HepG2 (cell line): ENCODE measurements around the gene JAG1. TPM values are rescaled to one million over a fixed set of nuclear protein-coding genes. Genes with fewer than 3 reads are reported as not detected.

Experiments used
- CEBPG ChIP-seq: IDR thresholded peaks from 2 replicates; pipeline ENCODE4 v1.6.1; 2016
- FLYWCH1 ChIP-seq: sonication (generic); formaldehyde crosslinking; IDR thresholded peaks from 2 replicates; pipeline ENCODE4 v1.8.1; 2023; ENCODE audit warnings: mild to moderate bottlenecking, missing genetic modification reagents
- FOXA3 ChIP-seq: IDR thresholded peaks from 2 replicates; pipeline ENCODE4 v1.6.1; 2016; ENCODE audit warnings: missing genetic modification reagents, missing compliant biosample characterization
- GABPA ChIP-seq, 2 experiments: IDR thresholded peaks; 2 replicates each; pipeline ENCODE4 v1.6.1; 2011 to 2016; ENCODE audit warnings: low read depth in 2 of 2, low read length in 1 of 2, missing biosample characterization in 1 of 2, missing genetic modification characterization in 1 of 2
- HDAC1 ChIP-seq: sonication (generic); formaldehyde crosslinking; IDR thresholded peaks from 2 replicates; pipeline ENCODE4 v1.5.1; 2020; ENCODE audit warnings: mild to moderate bottlenecking, missing genetic modification reagents
- KAT7 ChIP-seq: IDR thresholded peaks from 2 replicates; pipeline ENCODE4 v1.6.1; 2018; ENCODE audit warnings: borderline replicate concordance, missing compliant biosample characterization
- KDM5A ChIP-seq: fragments of 200-600 bp; sonication (generic); IDR thresholded peaks from 2 replicates; pipeline ENCODE4 v1.7.0; 2018; ENCODE audit warnings: antibody characterized with exemption, mild to moderate bottlenecking, low read length, borderline replicate concordance
- KDM5B ChIP-seq: sonication (generic); formaldehyde crosslinking; IDR thresholded peaks from 2 replicates; pipeline ENCODE4 v1.4.0; 2020; ENCODE audit warnings: missing genetic modification reagents, mild to moderate bottlenecking, borderline replicate concordance
- NR2F2 ChIP-seq: IDR thresholded peaks from 2 replicates; pipeline ENCODE4 v1.6.1; 2012; ENCODE audit warnings: low read depth, inconsistent platforms, borderline replicate concordance
- NR2F6 ChIP-seq, 2 experiments: IDR thresholded peaks; 2 replicates each; pipeline ENCODE4 v1.6.1; 2016; ENCODE audit warnings: antibody characterized with exemption in 1 of 2, mild to moderate bottlenecking in 1 of 2
- RFX5 ChIP-seq: IDR thresholded peaks from 2 replicates; pipeline ENCODE4 v1.6.1; 2011; ENCODE audit warnings: low read depth, low read length, improper control_type of control experiment
- SATB2 ChIP-seq: sonication (generic); formaldehyde crosslinking; IDR thresholded peaks from 2 replicates; pipeline ENCODE4 v1.5.0; 2020; ENCODE audit warnings: missing genetic modification reagents
- SP5 ChIP-seq: IDR thresholded peaks from 2 replicates; pipeline ENCODE4 v1.6.1; 2016; ENCODE audit warnings: low read depth, borderline replicate concordance
- TBP ChIP-seq: sonication (generic); formaldehyde crosslinking; IDR thresholded peaks from 2 replicates; pipeline ENCODE4 v1.5.0; 2020; ENCODE audit warnings: missing genetic modification reagents
- ZC3H13 ChIP-seq: sonication (generic); formaldehyde crosslinking; IDR thresholded peaks from 2 replicates; pipeline ENCODE4 v1.8.1; 2023; ENCODE audit warnings: mild to moderate bottlenecking, missing genetic modification reagents, moderate library complexity
- ZNF354B ChIP-seq: sonication (generic); formaldehyde crosslinking; IDR thresholded peaks from 2 replicates; pipeline ENCODE4 v1.8.0; 2022; ENCODE audit warnings: mild to moderate bottlenecking, missing genetic modification reagents
- ZNF44 ChIP-seq: sonication (generic); formaldehyde crosslinking; IDR thresholded peaks from 2 replicates; pipeline ENCODE4 v1.5.1; 2020; ENCODE audit warnings: mild to moderate bottlenecking, missing genetic modification reagents
- ZNF766 ChIP-seq: sonication (generic); formaldehyde crosslinking; IDR thresholded peaks from 2 replicates; pipeline ENCODE4 v1.5.0; 2020; ENCODE audit warnings: missing genetic modification reagents, borderline replicate concordance
- polyA plus RNA-seq, 8 experiments: library from polyadenylated mRNA; depleted of rRNA in 3 of 8; stranded (reverse) in 7 of 8; unstranded in 1 of 8; fragments of >200 nt; fragmentation: Illumina TruSeq in 4 of 8; extraction: Trizol in 4 of 8; gene quantifications; 2 replicates each; pipeline versions ENCODE4 v1.2.1 to v1.2.3, GENCODE V29; 2011 to 2016; ENCODE audit warnings: low read depth in 4 of 8, missing spikeins in 1 of 8, mixed read lengths in 1 of 8; ENCODE audit not compliant: insufficient read depth in 1 of 8
- total RNA-seq, 5 experiments: library from RNA; depleted of rRNA; stranded (reverse); fragments of >200 nt; fragmentation: Illumina TruSeq; extraction: Trizol; gene quantifications; 2 replicates each; pipeline ENCODE4 v1.2.3, GENCODE V29; 2016; ENCODE audit warnings: low read depth in 1 of 5
- TF ChIP-seq, protein P1 (sequence below): IDR thresholded peaks from 2 replicates; pipeline ENCODE4 v1.6.1; 2016; ENCODE audit warnings: missing compliant biosample characterization, missing genetic modification reagents, borderline replicate concordance
- TF ChIP-seq, protein P2 (sequence below): sonication (generic); formaldehyde crosslinking; IDR thresholded peaks from 2 replicates; pipeline ENCODE4 v1.5.0; 2020; ENCODE audit warnings: mild to moderate bottlenecking, missing genetic modification reagents
- TF ChIP-seq, protein P3 (sequence below): sonication (generic); formaldehyde crosslinking; IDR thresholded peaks from 2 replicates; pipeline ENCODE4; 2020; ENCODE audit warnings: missing genetic modification reagents, mild to moderate bottlenecking, borderline replicate concordance
- TF ChIP-seq, protein P4 (sequence below): IDR thresholded peaks from 2 replicates; pipeline ENCODE4 v1.6.1; 2016; ENCODE audit warnings: mild to moderate bottlenecking, missing biosample characterization, missing genetic modification reagents

The JAG1 gene
- total and polyA plus RNA-seq, 2 of the 13 experiments (the other 11 are each of a cell fraction or from before 2014, with no cell fraction given), result 47.1 to 56.3 TPM

DNA sequence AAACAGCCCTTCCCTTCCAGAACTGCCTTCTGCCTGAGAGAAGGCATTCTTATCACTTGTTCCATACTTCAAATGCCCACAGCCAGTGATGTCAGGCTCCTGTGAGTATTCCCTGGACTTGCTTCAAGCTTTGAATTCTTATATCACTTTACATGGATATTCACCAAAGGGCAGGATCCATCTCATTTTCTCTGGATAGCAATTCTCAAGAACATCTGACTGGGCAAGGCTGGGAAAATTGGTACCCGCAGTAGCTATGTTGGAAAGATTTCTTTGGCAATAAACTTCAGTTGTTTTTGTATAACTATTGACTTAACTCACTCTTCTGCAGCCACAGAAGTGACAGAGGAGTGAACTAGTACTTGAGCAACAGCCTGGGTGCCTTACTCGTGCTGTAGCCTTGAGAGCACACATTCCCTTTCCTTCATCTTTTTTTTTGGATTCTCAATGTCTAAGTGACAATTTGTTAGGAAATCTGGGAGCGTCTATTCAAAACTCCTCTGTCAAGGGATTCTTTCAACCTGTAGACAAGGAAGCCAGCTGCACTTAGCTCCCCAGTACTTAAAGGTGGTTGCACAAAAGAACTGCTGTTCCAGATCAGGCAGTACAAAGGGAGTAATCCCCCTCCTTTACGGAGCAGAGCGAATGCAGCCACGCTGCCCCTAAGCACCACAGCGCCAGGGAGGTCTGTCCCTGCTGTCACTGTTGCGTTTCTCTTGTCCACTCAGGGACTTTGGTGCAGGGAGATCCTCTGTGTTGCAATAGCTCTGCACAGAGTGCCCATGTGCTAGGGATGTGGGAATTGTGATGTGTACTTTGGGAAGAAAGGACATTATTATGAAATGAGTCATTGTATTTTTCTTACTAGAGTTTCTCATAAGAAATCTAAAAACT lies 69.6 kb downstream of the JAG1 start (continued):
- TF ChIP-seq, protein P1, sequence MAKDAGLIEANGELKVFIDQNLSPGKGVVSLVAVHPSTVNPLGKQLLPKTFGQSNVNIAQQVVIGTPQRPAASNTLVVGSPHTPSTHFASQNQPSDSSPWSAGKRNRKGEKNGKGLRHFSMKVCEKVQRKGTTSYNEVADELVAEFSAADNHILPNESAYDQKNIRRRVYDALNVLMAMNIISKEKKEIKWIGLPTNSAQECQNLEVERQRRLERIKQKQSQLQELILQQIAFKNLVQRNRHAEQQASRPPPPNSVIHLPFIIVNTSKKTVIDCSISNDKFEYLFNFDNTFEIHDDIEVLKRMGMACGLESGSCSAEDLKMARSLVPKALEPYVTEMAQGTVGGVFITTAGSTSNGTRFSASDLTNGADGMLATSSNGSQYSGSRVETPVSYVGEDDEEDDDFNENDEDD, result peak; percentile 72; the same call in 1 of the 2 replicates
- peak; percentile 77; the same call in 1 of the 2 replicates for TF ChIP-seq RFX5
- peak; percentile 35; the same call in 1 of the 2 replicates for TF ChIP-seq KDM5A
- no peak for TF ChIP-seq FLYWCH1 (CRISPR knock-in tag)
- TF ChIP-seq, protein P2, sequence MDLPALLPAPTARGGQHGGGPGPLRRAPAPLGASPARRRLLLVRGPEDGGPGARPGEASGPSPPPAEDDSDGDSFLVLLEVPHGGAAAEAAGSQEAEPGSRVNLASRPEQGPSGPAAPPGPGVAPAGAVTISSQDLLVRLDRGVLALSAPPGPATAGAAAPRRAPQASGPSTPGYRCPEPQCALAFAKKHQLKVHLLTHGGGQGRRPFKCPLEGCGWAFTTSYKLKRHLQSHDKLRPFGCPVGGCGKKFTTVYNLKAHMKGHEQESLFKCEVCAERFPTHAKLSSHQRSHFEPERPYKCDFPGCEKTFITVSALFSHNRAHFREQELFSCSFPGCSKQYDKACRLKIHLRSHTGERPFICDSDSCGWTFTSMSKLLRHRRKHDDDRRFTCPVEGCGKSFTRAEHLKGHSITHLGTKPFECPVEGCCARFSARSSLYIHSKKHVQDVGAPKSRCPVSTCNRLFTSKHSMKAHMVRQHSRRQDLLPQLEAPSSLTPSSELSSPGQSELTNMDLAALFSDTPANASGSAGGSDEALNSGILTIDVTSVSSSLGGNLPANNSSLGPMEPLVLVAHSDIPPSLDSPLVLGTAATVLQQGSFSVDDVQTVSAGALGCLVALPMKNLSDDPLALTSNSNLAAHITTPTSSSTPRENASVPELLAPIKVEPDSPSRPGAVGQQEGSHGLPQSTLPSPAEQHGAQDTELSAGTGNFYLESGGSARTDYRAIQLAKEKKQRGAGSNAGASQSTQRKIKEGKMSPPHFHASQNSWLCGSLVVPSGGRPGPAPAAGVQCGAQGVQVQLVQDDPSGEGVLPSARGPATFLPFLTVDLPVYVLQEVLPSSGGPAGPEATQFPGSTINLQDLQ (CRISPR knock-in tag), result no peak
- TF ChIP-seq TBP (CRISPR knock-in tag), result no peak
- TF ChIP-seq HDAC1 (CRISPR knock-in tag), result peak; percentile 97
- TF ChIP-seq KDM5B, result no peak; the same call in 1 of the 2 replicates
- 0 out of 2 replicates have a peak, but pooled peaks have one; percentile 68 for TF ChIP-seq ZNF766 (CRISPR knock-in tag)
- peak; percentile 100 for TF ChIP-seq CEBPG (CRISPR knock-in tag)
- TF ChIP-seq NR2F6 (IDR thresholded peaks at IDR 0.05), result peak; percentile 72
- peak; percentile 90 for TF ChIP-seq NR2F6 (CRISPR knock-in tag; IDR thresholded peaks at IDR 0.05)
- TF ChIP-seq KAT7 (CRISPR knock-in tag), result peak; percentile 94
- TF ChIP-seq SATB2 (CRISPR knock-in tag), result no peak
- TF ChIP-seq, protein P3, sequence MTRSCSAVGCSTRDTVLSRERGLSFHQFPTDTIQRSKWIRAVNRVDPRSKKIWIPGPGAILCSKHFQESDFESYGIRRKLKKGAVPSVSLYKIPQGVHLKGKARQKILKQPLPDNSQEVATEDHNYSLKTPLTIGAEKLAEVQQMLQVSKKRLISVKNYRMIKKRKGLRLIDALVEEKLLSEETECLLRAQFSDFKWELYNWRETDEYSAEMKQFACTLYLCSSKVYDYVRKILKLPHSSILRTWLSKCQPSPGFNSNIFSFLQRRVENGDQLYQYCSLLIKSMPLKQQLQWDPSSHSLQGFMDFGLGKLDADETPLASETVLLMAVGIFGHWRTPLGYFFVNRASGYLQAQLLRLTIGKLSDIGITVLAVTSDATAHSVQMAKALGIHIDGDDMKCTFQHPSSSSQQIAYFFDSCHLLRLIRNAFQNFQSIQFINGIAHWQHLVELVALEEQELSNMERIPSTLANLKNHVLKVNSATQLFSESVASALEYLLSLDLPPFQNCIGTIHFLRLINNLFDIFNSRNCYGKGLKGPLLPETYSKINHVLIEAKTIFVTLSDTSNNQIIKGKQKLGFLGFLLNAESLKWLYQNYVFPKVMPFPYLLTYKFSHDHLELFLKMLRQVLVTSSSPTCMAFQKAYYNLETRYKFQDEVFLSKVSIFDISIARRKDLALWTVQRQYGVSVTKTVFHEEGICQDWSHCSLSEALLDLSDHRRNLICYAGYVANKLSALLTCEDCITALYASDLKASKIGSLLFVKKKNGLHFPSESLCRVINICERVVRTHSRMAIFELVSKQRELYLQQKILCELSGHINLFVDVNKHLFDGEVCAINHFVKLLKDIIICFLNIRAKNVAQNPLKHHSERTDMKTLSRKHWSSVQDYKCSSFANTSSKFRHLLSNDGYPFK (CRISPR knock-in tag), result peak; percentile 33; the same call in 1 of the 2 replicates
- TF ChIP-seq, protein P4, sequence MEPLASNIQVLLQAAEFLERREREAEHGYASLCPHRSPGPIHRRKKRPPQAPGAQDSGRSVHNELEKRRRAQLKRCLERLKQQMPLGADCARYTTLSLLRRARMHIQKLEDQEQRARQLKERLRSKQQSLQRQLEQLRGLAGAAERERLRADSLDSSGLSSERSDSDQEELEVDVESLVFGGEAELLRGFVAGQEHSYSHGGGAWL (CRISPR knock-in tag), result peak; percentile 53; the same call in 1 of the 2 replicates
- TF ChIP-seq GABPA (IDR thresholded peaks at IDR 0.05; ENCODE audit: low read depth, low read length), result no peak
- peak; percentile 59 for TF ChIP-seq GABPA (CRISPR knock-in tag; IDR thresholded peaks at IDR 0.05; ENCODE audit: low read depth)
- TF ChIP-seq ZC3H13 (CRISPR knock-in tag), result no peak
- TF ChIP-seq FOXA3 (CRISPR knock-in tag), result peak; percentile 98
- TF ChIP-seq ZNF354B (CRISPR knock-in tag), result peak; percentile 45; the same call in 1 of the 2 replicates
- TF ChIP-seq NR2F2, result peak; percentile 53; the same call in 1 of the 2 replicates
- TF ChIP-seq SP5, result peak; percentile 64
- TF ChIP-seq ZNF44 (CRISPR knock-in tag), result no peak
